Right lung (tissue), 5 donors: ENCODE data around the gene TSEN15. TPM values are rescaled to one million over a fixed set of nuclear protein-coding genes. Genes with fewer than 3 reads are reported as not detected.
A peak's percentile ranks its signal among the peaks of the same experiment; 100 is the strongest.

Experiments
- DNase-seq, 2 donors: peaks; one replicate each; pipeline ENCODE4 v3.0.0-alpha.2; 2013
- polyA plus RNA-seq, 5 donors: library from polyadenylated mRNA; unstranded; fragments of 120-200 nt; gene quantifications; one replicate each; pipeline versions ENCODE4 v1.2.1 to v1.2.3, GENCODE V29; 2013; ENCODE audit warnings: inconsistent platforms in 1 of 5, low replicate concordance in 1 of 5; ENCODE audit not compliant: insufficient read length in 5 of 5, insufficient read depth in 1 of 5

Gene TSEN15
- polyA plus RNA-seq, 5 donors = 37.9 to 52.4 (median 43.3) TPM

- no peak for DNase-seq
Observed at GRCh38 chr1:184049836-184050468, 1.6 kb upstream of the TSEN15 start.

- DNase-seq = no peak
Observed at GRCh38 chr1:184050636-184051035, 894 bp upstream of the TSEN15 start.

- no peak for DNase-seq
Observed at GRCh38 chr1:184051138-184051484, 419 bp upstream of the TSEN15 start.

DNA sequence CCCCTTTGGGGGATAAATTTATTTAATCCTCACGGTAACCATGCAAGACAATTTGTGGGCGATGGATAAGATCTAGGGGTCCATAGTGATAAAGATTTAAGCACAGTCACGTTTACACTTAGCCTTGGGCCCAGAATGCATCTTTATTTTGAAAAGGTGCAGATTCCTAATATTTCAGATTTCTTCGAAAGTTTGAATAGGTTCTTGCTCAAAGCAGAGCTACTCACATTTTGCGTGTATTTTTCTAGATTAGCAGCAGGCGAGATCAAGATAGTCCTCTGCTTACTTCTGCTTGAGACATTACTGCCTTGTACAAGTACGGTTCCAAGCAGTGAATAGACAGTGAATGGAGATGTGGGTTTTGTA lies 647 bp downstream of the TSEN15 start:
- no peak for DNase-seq

DNA sequence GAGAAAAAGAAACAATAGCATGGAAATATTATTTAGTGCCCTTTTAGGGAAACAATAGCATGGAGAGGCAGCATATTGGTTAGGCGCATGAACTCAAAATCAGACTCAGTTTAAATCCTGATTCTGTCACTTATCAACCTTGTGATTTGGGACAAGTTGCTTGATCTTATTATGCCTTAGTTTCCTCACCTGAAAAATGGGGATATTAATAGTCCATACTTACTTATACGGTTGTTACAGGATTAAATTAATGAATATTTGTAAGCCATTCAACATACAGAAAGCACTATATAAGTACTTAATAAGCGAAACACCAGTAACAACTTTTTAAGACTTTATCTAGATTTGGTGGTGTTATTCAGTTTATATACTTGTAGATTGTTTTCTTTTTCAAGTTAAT lies 1.2 kb downstream of the TSEN15 start:
- DNase-seq = no peak

GRCh38 chr1:184053881-184054280 lies 2.4 kb downstream of the TSEN15 start:
- no peak for DNase-seq

- DNase-seq = no peak
Observed at GRCh38 chr1:184056921-184057555, 5.5 kb downstream of the TSEN15 start.

DNA sequence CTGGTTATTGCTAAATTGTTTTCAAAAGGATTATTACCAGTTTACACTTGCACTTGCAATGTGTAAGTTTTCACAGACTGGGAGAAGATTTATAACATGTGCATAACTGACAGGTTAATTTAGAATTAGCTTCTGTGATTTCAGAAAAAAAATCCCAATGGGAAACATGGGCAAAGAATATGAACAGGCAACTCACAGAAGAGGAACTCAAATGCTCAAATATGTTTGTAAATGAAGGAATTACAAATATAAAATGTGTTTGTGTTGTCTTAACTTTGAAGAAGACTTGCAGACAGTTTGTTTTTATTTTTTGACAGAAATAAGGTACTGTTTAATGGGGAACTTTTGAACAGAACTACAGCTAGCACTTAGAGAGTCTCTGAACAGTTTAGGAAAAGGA lies 8.4 kb downstream of the TSEN15 start:
- DNase-seq = no peak

DNA sequence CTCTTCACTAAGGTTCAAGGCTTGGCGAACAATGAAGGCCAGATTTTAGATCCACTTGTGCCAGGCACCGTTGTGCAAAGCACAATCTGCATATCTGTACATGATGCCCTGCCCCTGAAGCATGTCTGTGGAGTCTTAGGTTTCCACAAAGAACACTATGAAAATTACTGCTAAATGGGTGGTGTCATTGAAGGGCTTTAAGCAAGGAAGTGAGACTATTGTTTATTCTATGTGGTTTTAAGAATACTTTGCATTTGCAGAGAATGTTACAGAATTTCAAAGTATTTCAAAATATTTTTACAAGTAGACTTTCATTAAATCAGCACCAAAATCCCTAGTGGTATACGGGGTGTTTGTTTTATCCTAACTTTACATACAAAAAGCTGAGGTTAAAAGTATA lies 8.8 kb downstream of the TSEN15 start:
- DNase-seq = no peak

- DNase-seq = no peak
Observed at GRCh38 chr1:184061396-184062003, 10.0 kb downstream of the TSEN15 start.

- no peak for DNase-seq
Observed at GRCh38 chr1:184062640-184063286, 11.2 kb downstream of the TSEN15 start.

- no peak for DNase-seq
Observed at GRCh38 chr1:184065559-184065958, 14.0 kb downstream of the TSEN15 start.

GRCh38 chr1:184068354-184068753 lies 16.8 kb downstream of the TSEN15 start:
- DNase-seq = no peak

DNA sequence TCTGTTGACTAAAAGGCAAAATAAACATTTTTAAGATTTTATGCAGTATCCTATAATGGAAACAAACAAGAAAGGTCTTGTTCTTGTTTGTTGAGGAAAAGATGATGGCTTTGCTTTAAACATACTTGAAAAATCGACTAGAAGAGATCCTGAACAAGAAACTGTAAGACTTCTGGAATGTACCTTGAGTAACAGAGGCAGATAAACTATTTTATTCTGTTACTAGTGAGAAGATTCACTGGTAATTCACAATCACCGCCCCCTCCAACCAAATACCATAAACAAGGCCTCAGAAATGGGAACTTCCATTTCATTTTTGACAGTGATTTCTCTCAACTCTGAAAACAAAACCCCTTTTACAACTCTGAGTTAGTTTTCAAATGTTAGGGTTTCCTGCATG lies 18.1 kb downstream of the TSEN15 start:
- DNase-seq = no peak

GRCh38 chr1:184072376-184072775 lies 20.8 kb downstream of the TSEN15 start:
- DNase-seq = no peak

- no peak for DNase-seq
Observed at GRCh38 chr1:184074383-184074782, 22.9 kb downstream of the TSEN15 start.

DNA sequence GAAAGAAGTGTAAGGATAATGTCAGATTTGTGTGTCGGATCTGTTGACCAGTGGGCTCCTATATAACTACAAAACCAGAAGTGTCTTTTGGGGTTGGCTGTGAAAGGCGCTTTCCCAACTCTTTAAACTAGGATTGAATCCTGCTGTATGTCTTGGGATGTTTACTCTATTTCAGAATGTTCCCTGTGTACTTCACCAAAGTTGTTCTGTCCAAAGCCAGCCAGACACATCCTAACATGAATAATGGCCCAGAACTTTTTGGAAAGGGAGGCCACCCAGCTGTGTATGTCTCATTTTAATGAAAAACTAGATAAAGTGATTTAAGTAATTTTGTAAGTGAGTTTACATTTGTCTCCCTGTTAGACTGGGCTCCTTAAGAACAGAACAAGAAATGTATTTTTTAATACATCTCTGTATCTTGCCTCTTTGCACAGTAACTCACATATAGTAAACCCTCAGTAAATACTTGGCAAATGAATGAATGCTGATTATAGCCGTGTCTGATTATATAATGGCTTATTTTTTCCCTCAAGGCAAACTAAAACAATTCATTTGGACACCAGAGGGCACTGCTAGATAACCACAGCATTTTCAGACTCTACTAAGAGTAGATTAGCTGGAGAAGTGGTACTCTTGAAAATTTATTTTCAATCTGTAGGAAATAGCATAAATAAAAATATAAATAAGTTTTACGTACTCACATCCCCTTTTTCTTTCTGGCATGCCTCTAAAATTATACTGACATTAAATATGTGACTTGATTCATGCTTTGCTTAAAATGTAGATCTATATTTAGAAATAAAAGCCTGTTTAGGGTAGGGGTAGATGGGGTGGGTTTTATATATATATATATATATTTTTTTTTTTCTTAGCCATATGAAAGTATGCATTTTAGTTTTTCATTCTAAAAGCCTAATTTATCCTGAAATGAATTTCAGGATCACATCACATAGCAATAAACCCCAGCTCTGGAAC lies 23.8 kb downstream of the TSEN15 start:
- DNase-seq = peak; percentile 60 to 75

DNA sequence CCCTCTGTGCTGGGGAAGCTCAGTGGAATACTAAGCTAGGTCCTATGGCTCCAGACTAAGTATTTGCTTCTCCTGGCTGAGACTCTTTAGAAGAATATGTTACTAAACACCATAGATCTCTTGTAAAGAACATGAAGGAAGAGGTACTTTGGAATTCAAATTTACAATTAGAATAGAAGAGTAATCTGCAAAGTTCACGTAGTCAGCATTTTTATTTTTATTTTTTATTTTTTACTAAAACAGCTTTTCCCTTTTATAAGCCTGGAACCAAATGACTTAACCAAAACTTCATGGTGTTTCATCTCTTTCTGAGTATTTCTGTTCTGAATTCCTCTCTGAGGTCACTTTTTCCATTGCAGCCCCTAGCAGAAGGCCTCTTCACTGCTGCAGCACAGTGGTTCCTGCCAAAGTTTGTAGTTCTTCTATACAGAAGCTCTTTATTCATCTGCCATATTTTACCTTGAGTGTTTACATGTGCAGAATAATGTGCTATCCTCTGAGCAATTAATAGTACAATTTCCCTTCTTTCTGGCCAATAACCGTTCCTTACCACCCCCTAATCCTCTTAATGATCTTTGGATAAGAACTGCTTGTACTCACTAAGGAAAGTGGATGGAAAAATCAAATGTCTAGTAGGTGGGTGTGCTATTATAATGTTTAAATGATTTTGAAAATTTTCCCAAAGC lies 27.2 kb downstream of the TSEN15 start:
- peak in 1 of 2 donors; percentile 30 for DNase-seq

- DNase-seq = no peak
Observed at GRCh38 chr1:184080309-184080708, 28.8 kb downstream of the TSEN15 start.

- DNase-seq = peak in 1 of 2 donors; percentile 7
Observed at GRCh38 chr1:184082541-184083415, 31.2 kb downstream of the TSEN15 start.
